IMR-90 (cell line): ENCODE measurements around the gene OSBPL3. TPM values are rescaled to one million over a fixed set of nuclear protein-coding genes. Genes with fewer than 3 reads are reported as not detected.

ENCODE experiments used
- ATAC-seq: fragments of 200-7000 bp; cut with Tn5 transposase; 2 replicates; pipeline ENCODE4 v1.9.1; 2020; ENCODE audit warnings: low read depth, mild to moderate bottlenecking, moderate library complexity
- BruUV-seq: library from RNA; stranded (reverse); fragments of 400-500 nt; replicated peaks from 2 replicates; lab custom pipeline; 2021; lab: Mats Ljungman, UMichigan
- CTCF ChIA-PET: fragments of 300-600 bp; formaldehyde crosslinking; extraction: SDS; loops from one replicate; lab custom pipeline; 2021; ENCODE audit warnings: antibody characterized with exemption; lab: Yijun Ruan, JAX
- POLR2A ChIA-PET: fragments of 300-600 bp; sonication (Branson Sonifier 250); formaldehyde crosslinking; loops from one replicate; lab custom pipeline; 2022; ENCODE audit warnings: antibody characterized with exemption; ENCODE audit not compliant: unreplicated experiment; lab: Charles Lee
- DNase-seq: peaks from one replicate; pipeline ENCODE4 v3.0.0; 2013
- H2AFZ ChIP-seq: replicated peaks from 2 replicates; pipeline ENCODE3; 2013; ENCODE audit warnings: low read length, mild to moderate bottlenecking; ENCODE audit not compliant: poor library complexity
- H2AK5ac ChIP-seq: 2 replicates; pipeline ENCODE4 v1.6.1; 2013; ENCODE audit warnings: low read depth, low read length, inconsistent platforms
- H2AK9ac ChIP-seq: replicated peaks from 2 replicates; pipeline ENCODE3; 2013; ENCODE audit warnings: mild to moderate bottlenecking, low read depth, low read length, moderate library complexity; ENCODE audit not compliant: poor library complexity
- H2BK120ac ChIP-seq: 2 replicates; pipeline ENCODE4 v1.6.1; 2013; ENCODE audit warnings: low read depth, low read length, inconsistent platforms
- H2BK15ac ChIP-seq: 3 replicates; pipeline ENCODE4 v1.6.1; 2013; ENCODE audit warnings: low read depth, low read length, inconsistent platforms
- H2BK20ac ChIP-seq: 2 replicates; pipeline ENCODE4 v1.6.1; 2013; ENCODE audit warnings: low read depth, mild to moderate bottlenecking, inconsistent platforms, low read length, moderate library complexity
- H2BK5ac ChIP-seq: 2 replicates; pipeline ENCODE4 v1.6.1; 2013; ENCODE audit warnings: mild to moderate bottlenecking, low read depth, low read length, inconsistent platforms; ENCODE audit not compliant: poor library complexity, severe bottlenecking
- H3K14ac ChIP-seq: replicated peaks from 2 replicates; pipeline ENCODE4 v1.6.1; 2013; ENCODE audit warnings: low read depth, low read length, inconsistent platforms
- H3K18ac ChIP-seq: 2 replicates; pipeline ENCODE4 v1.6.1; 2013; ENCODE audit warnings: low read depth, low read length, control low read depth
- H3K23ac ChIP-seq: 2 replicates; pipeline ENCODE4 v1.6.1; 2013; ENCODE audit warnings: low read depth, low read length, inconsistent platforms
- H3K27ac ChIP-seq: 2 replicates; pipeline ENCODE4 v1.5.1; 2013; ENCODE audit warnings: mild to moderate bottlenecking, control low read depth, low read length; ENCODE audit not compliant: insufficient read depth
- H3K27me3 ChIP-seq: 2 replicates; pipeline ENCODE4 v1.6.1; 2013; ENCODE audit warnings: low read length; ENCODE audit not compliant: control insufficient read depth, insufficient read depth
- H3K36me3 ChIP-seq: 2 replicates; pipeline ENCODE4 v1.6.1; 2013; ENCODE audit warnings: low read length, mixed read lengths; ENCODE audit not compliant: control insufficient read depth, insufficient read depth
- H3K4ac ChIP-seq: 2 replicates; pipeline ENCODE4 v1.6.1; 2013; ENCODE audit warnings: low read depth, low read length, inconsistent platforms
- H3K4me1 ChIP-seq: 2 replicates; pipeline ENCODE4 v1.6.1; 2013; ENCODE audit warnings: low read length, mixed read lengths; ENCODE audit not compliant: control insufficient read depth, insufficient read depth
- H3K4me2 ChIP-seq: 2 replicates; pipeline ENCODE4 v1.6.1; 2013; ENCODE audit warnings: low read depth, mild to moderate bottlenecking, control low read depth, low read length, moderate library complexity
- H3K4me3 ChIP-seq: 2 replicates; pipeline ENCODE4 v1.5.1; 2013; ENCODE audit warnings: low read depth, mild to moderate bottlenecking, control low read depth, low read length, moderate library complexity; ENCODE audit not compliant: insufficient read depth
- H3K56ac ChIP-seq: 2 replicates; pipeline ENCODE4 v1.6.1; 2013; ENCODE audit warnings: low read length, inconsistent platforms; ENCODE audit not compliant: insufficient read depth; ENCODE audit errors: extremely low read depth
- H3K79me1 ChIP-seq, 2 experiments: 2 replicates each; pipeline ENCODE4 v1.6.1; 2013; ENCODE audit warnings: low read length in 2 of 2, inconsistent platforms in 1 of 2, low read depth in 1 of 2
- H3K9ac ChIP-seq: 2 replicates; pipeline ENCODE4 v1.6.1; 2013; ENCODE audit warnings: low read depth, low read length, control low read depth
- H3K9me1 ChIP-seq: 2 replicates; pipeline ENCODE4 v1.6.1; 2013; ENCODE audit warnings: low read length, inconsistent platforms; ENCODE audit not compliant: insufficient read depth
- H3K9me3 ChIP-seq: 2 replicates; pipeline ENCODE4 v1.6.1; 2013; ENCODE audit warnings: low read length; ENCODE audit not compliant: control insufficient read depth, insufficient read depth
- H4K20me1 ChIP-seq: 2 replicates; pipeline ENCODE4 v1.6.1; 2013; ENCODE audit warnings: low read length, inconsistent platforms; ENCODE audit not compliant: insufficient read depth
- H4K5ac ChIP-seq: 2 replicates; pipeline ENCODE4 v1.6.1; 2013; ENCODE audit warnings: mild to moderate bottlenecking, low read depth, low read length, control low read depth
- H4K8ac ChIP-seq, 2 experiments: 2 replicates each; pipeline ENCODE4 v1.6.1; 2013; ENCODE audit warnings: low read depth in 2 of 2, low read length in 2 of 2, control low read depth in 1 of 2, inconsistent platforms in 1 of 2
- H4K91ac ChIP-seq: 2 replicates; pipeline ENCODE4 v1.6.1; 2013; ENCODE audit warnings: low read depth, low read length, inconsistent platforms; ENCODE audit not compliant: insufficient read depth
- BHLHE40 ChIP-seq: fragments of 150-350 bp; IDR thresholded peaks from 2 replicates; pipeline ENCODE4 v1.6.1; 2016; ENCODE audit warnings: mild to moderate bottlenecking, low read depth, low read length
- CEBPB ChIP-seq: IDR thresholded peaks from 2 replicates; pipeline ENCODE4 v1.6.1; 2012; ENCODE audit warnings: low read depth, low read length, improper control_type of control experiment
- CHD1 ChIP-seq: IDR thresholded peaks from 2 replicates; pipeline ENCODE4 v1.6.1; 2012; ENCODE audit warnings: low read depth, low read length, improper control_type of control experiment
- MAFK ChIP-seq: IDR thresholded peaks from 2 replicates; pipeline ENCODE4 v1.6.1; 2012; ENCODE audit warnings: low read depth, low read length, improper control_type of control experiment
- MXI1 ChIP-seq: IDR thresholded peaks from 2 replicates; pipeline ENCODE4 v1.6.1; 2012; ENCODE audit warnings: low read depth, mild to moderate bottlenecking, low read length, moderate library complexity, borderline replicate concordance
- RAD21 ChIP-seq: IDR thresholded peaks from 2 replicates; pipeline ENCODE4 v1.6.1; 2012; ENCODE audit warnings: low read length, improper control_type of control experiment
- RCOR1 ChIP-seq: IDR thresholded peaks from 2 replicates; pipeline ENCODE4 v1.6.1; 2012; ENCODE audit warnings: mild to moderate bottlenecking, low read length, improper control_type of control experiment; ENCODE audit not compliant: insufficient replicate concordance
- WGBS, 2 experiments: methylation state at CpG; one replicate each; pipeline versions ENCODE4 v1.1.5 to v1.1.7; 2013; ENCODE audit warnings: missing lambda C conversion rate in 2 of 2; ENCODE audit not compliant: insufficient read length in 1 of 2; ENCODE audit errors: extremely low coverage in 2 of 2; 5-methylcytosine and 5-hydroxymethylcytosine counted together
- dilution Hi-C: fragments of 300-500 bp; cut with HindIII; formaldehyde crosslinking; loops from one replicate; pipeline ENCODE4 v1.14.3; 2018; ENCODE audit warnings: low sequenced_read_pairs; ENCODE audit not compliant: unreplicated experiment
- in situ Hi-C: fragments of 300-500 bp; cut with MboI; formaldehyde crosslinking; loops from 3 replicates; pipeline ENCODE4 v1.14.3; 2019; ENCODE audit warnings: low sequenced_read_pairs, inconsistent platforms, mixed read lengths
- intact Hi-C: fragments of 100-400 bp; cut with micrococcal nuclease; formaldehyde crosslinking; loops from 2 replicates; pipeline ENCODE4 v1.10.0; 2022
- polyA plus RNA-seq, 3 experiments: library from polyadenylated mRNA; depleted of rRNA; stranded (reverse); fragments of >200 nt; gene quantifications; 2 replicates each; pipeline ENCODE4 v1.2.3, GENCODE V29; 2012; ENCODE audit warnings: low replicate concordance in 1 of 3
- total RNA-seq: library from RNA; depleted of rRNA; stranded (reverse); fragments of >200 nt; gene quantifications from 2 replicates; pipeline ENCODE4 v1.2.3, GENCODE V29; 2012
- TF ChIP-seq, protein P1 (sequence below): conservative IDR thresholded peaks from 2 replicates; pipeline ENCODE4 v1.5.1; 2012; ENCODE audit warnings: mild to moderate bottlenecking, low read depth, low read length, improper control_type of control experiment
- TF ChIP-seq, protein P2 (sequence below): fragments of 150-350 bp; IDR thresholded peaks from 2 replicates; pipeline ENCODE4 v1.6.1; 2017; ENCODE audit warnings: mild to moderate bottlenecking, antibody characterized with exemption, low read length, low read depth
- TF ChIP-seq, protein P3 (sequence below): fragments of 150-350 bp; IDR thresholded peaks from 2 replicates; pipeline ENCODE4 v1.6.1; 2016; ENCODE audit warnings: low read depth, mild to moderate bottlenecking, low read length, moderate library complexity, borderline replicate concordance

OSBPL3 gene
- total and polyA plus RNA-seq, 2 of the 4 experiments (the other 2 are of a cell fraction) = 18.0 to 29.9 TPM

DNA sequence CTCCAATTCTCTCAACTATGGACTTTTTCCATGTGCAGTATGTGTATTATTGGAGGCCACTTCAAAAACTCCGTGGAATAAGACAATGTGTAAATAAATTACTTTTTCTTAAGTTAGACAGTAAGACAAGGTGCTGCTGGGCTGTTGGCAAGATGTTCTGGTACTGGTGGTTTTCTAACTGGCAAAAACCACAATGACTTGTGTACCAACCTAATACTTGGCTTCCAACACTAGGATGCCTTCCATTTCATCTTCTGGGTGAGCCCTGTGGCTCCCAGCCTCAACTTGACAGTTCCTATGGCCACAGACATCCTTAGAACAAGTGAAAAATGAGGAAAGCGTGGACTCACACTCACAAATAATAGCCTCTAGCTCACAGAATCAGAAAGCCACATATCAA lies 77.0 kb downstream of the OSBPL3 start:
- Histone ChIP-seq H2AK5ac (no peak overlapping the region), H2BK5ac (no peak overlapping the region), H3K23ac (0 out of 2 replicates have a peak overlapping the region, but pooled peaks have one; percentile 31), H3K4me2 (no peak overlapping the region), H3K14ac (no peak overlapping the region; the same call in 1 of the 2 replicates), H3K4me3 (no peak overlapping the region), H2BK15ac (peak overlapping the region; percentile 17; the same call in 1 of the 3 replicates), H3K27me3 (no peaks in the 10 kb centered on the region), H3K9ac (no peak overlapping the region), H4K5ac (no peak overlapping the region), H3K9me1 (peaks cover 26% of the 10 kb centered on the region), H3K56ac (no peak overlapping the region), H4K8ac (0 out of 4 replicates have a peak overlapping the region, but pooled peaks of 1 of the 2 experiments have one; percentile 38), H3K27ac (no peak overlapping the region), H3K4ac (no peak overlapping the region), H4K20me1 (peaks cover 6% of the 10 kb centered on the region; the same call in 1 of the 2 replicates), H3K9me3 (no peaks in the 10 kb centered on the region), H3K18ac (no peak overlapping the region), H2BK20ac (peak overlapping the region; percentile 69; the same call in 1 of the 2 replicates), H2AFZ (no peak overlapping the region), H2BK120ac (no peak overlapping the region), H3K79me1 (peaks cover 82 to 87% of the 10 kb centered on the region in 2 experiments), H3K4me1 (peaks cover 18% of the 10 kb centered on the region; the same call in 1 of the 2 replicates), H2AK9ac (peak overlapping the region; percentile 20), H4K91ac (0 out of 2 replicates have a peak overlapping the region, but pooled peaks have one; percentile 12), H3K36me3 (no peaks in the 10 kb centered on the region)
- ATAC-seq (no peak), DNase-seq (no peak)
- TF ChIP-seq, protein P1, sequence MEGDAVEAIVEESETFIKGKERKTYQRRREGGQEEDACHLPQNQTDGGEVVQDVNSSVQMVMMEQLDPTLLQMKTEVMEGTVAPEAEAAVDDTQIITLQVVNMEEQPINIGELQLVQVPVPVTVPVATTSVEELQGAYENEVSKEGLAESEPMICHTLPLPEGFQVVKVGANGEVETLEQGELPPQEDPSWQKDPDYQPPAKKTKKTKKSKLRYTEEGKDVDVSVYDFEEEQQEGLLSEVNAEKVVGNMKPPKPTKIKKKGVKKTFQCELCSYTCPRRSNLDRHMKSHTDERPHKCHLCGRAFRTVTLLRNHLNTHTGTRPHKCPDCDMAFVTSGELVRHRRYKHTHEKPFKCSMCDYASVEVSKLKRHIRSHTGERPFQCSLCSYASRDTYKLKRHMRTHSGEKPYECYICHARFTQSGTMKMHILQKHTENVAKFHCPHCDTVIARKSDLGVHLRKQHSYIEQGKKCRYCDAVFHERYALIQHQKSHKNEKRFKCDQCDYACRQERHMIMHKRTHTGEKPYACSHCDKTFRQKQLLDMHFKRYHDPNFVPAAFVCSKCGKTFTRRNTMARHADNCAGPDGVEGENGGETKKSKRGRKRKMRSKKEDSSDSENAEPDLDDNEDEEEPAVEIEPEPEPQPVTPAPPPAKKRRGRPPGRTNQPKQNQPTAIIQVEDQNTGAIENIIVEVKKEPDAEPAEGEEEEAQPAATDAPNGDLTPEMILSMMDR = no peak
- TF ChIP-seq RAD21 = no peak
- no peak for TF ChIP-seq CEBPB
- TF ChIP-seq, protein P2, sequence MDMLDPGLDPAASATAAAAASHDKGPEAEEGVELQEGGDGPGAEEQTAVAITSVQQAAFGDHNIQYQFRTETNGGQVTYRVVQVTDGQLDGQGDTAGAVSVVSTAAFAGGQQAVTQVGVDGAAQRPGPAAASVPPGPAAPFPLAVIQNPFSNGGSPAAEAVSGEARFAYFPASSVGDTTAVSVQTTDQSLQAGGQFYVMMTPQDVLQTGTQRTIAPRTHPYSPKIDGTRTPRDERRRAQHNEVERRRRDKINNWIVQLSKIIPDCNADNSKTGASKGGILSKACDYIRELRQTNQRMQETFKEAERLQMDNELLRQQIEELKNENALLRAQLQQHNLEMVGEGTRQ = no peak
- TF ChIP-seq BHLHE40 = no peak
- TF ChIP-seq, protein P3, sequence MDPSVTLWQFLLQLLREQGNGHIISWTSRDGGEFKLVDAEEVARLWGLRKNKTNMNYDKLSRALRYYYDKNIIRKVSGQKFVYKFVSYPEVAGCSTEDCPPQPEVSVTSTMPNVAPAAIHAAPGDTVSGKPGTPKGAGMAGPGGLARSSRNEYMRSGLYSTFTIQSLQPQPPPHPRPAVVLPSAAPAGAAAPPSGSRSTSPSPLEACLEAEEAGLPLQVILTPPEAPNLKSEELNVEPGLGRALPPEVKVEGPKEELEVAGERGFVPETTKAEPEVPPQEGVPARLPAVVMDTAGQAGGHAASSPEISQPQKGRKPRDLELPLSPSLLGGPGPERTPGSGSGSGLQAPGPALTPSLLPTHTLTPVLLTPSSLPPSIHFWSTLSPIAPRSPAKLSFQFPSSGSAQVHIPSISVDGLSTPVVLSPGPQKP = no peak
- no peak for TF ChIP-seq RCOR1
- no peak for TF ChIP-seq CHD1
- TF ChIP-seq MAFK = no peak
- TF ChIP-seq MXI1 = no peak
- CTCF ChIA-PET = no interaction called here
- in situ Hi-C loops = no loop called here
- dilution Hi-C loops = no loop called here
- BruUV-seq = no TSS peak
- intact Hi-C loops = no loop called here
- POLR2A ChIA-PET = no interaction called here
- no CpG with 5 or more reads among the region's 2 CpGs for WGBS, 2 experiments
